Erythroblast (primary cell): Measurements from ENCODE around the gene POLL.

Experiments used
- GATA1 ChIP-seq: IDR thresholded peaks from 2 replicates; pipeline ENCODE4 v1.6.1; 2011; ENCODE audit warnings: low read depth, mild to moderate bottlenecking, control low read depth, low read length, moderate library complexity
- POLR2A ChIP-seq: IDR thresholded peaks from 2 replicates; pipeline ENCODE4 v1.6.1; 2011; ENCODE audit warnings: mild to moderate bottlenecking, low read length

- no peak for TF ChIP-seq POLR2A
- TF ChIP-seq GATA1 = no peak
Observed at GRCh38 chr10:101565370-101565900, 22.6 kb downstream of the POLL start.
